MM.1S (cell line): Measurements from ENCODE around the gene KCND2.

Source experiments
- DNase-seq: peaks from one replicate; pipeline ENCODE4 v3.0.0-alpha.2; 2015
- H2AFZ ChIP-seq: fragments of 300-600 bp; sonication (generic); 2 replicates; pipeline ENCODE4 v1.6.0; 2016; ENCODE audit warnings: antibody characterized with exemption, low read length
- H3F3A ChIP-seq: fragments of 300-600 bp; sonication (generic); 2 replicates; pipeline ENCODE4 v1.6.1; 2016; ENCODE audit warnings: mild to moderate bottlenecking, antibody characterized with exemption, low read length, moderate library complexity, mixed read lengths; ENCODE audit not compliant: insufficient read depth
- H3K27ac ChIP-seq: fragments of 300-600 bp; sonication (generic); 2 replicates; pipeline ENCODE4 v1.5.1; 2016; ENCODE audit warnings: mild to moderate bottlenecking, low read length
- H3K27me3 ChIP-seq: fragments of 300-600 bp; sonication (generic); replicated peaks from 2 replicates; pipeline ENCODE4 v1.6.0; 2016; ENCODE audit warnings: low read length; ENCODE audit not compliant: insufficient read depth
- H3K36me3 ChIP-seq: fragments of 300-600 bp; sonication (generic); replicated peaks from 2 replicates; pipeline ENCODE4 v1.6.1; 2016; ENCODE audit warnings: mild to moderate bottlenecking, low read length, mixed read lengths; ENCODE audit not compliant: insufficient read depth
- H3K4me1 ChIP-seq: fragments of 300-600 bp; sonication (generic); 2 replicates; pipeline ENCODE4 v1.6.1; 2016; ENCODE audit warnings: low read length, mixed read lengths
- H3K4me2 ChIP-seq: fragments of 300-600 bp; sonication (generic); 2 replicates; pipeline ENCODE4 v1.6.0; 2016; ENCODE audit warnings: low read depth, low read length
- H3K4me3 ChIP-seq: fragments of 300-600 bp; sonication (generic); 2 replicates; pipeline ENCODE4 v1.5.1; 2016; ENCODE audit warnings: low read length, mixed read lengths
- H3K79me2 ChIP-seq: fragments of 300-600 bp; sonication (generic); 2 replicates; pipeline ENCODE4 v1.6.1; 2016; ENCODE audit warnings: mixed run types, low read length, mixed read lengths
- H3K9ac ChIP-seq: fragments of 300-600 bp; sonication (generic); 2 replicates; pipeline ENCODE4 v1.6.1; 2016; ENCODE audit warnings: low read length, mixed read lengths
- H3K9me2 ChIP-seq: fragments of 300-600 bp; sonication (generic); replicated peaks from 2 replicates; pipeline ENCODE4 v1.6.1; 2016; ENCODE audit warnings: mild to moderate bottlenecking, low read length, mixed read lengths; ENCODE audit not compliant: insufficient read depth
- H3K9me3 ChIP-seq: fragments of 300-600 bp; sonication (generic); replicated peaks from 2 replicates; pipeline ENCODE4 v1.6.1; 2016; ENCODE audit warnings: mild to moderate bottlenecking, low read length, mixed read lengths; ENCODE audit not compliant: insufficient read depth
- H4K20me1 ChIP-seq: fragments of 300-600 bp; sonication (generic); 2 replicates; pipeline ENCODE4 v1.6.1; 2016; ENCODE audit warnings: mild to moderate bottlenecking, low read length, moderate library complexity, mixed read lengths; ENCODE audit not compliant: insufficient read depth
- CTCF ChIP-seq: fragments of 300-600 bp; sonication (generic); IDR thresholded peaks from 2 replicates; pipeline ENCODE4 v1.5.1; 2016; ENCODE audit warnings: antibody characterized with exemption, low read length, mixed read lengths
- EZH2 ChIP-seq: fragments of 300-600 bp; sonication (generic); optimal IDR thresholded peaks from 2 replicates; pipeline ENCODE3; 2017; ENCODE audit warnings: low read depth, mild to moderate bottlenecking, antibody characterized with exemption, low read length, mixed read lengths
- EZH2phosphoT487 ChIP-seq: fragments of 300-600 bp; sonication (generic); IDR thresholded peaks from 2 replicates; pipeline ENCODE4 v1.6.1; 2018; ENCODE audit warnings: antibody characterized with exemption, low read length

Gene KCND2

GRCh38 chr7:120274899-120275298, 1.9 kb downstream of the KCND2 start:
- peaks cover 6% of the 10 kb centered on the region; the same call in 1 of the 2 replicates for H3K4me1 ChIP-seq

GRCh38 chr7:120276720-120277119, 3.7 kb downstream of the KCND2 start:
- no peaks in the 10 kb centered on the region for H3K79me2 ChIP-seq
- H3K4me3 ChIP-seq: no peak overlapping the region
- peaks cover 6% of the 10 kb centered on the region; the same call in 1 of the 2 replicates for H3K4me1 ChIP-seq
- no peak overlapping the region for H2AFZ ChIP-seq
- H4K20me1 ChIP-seq: no peaks in the 10 kb centered on the region
- H3K27ac ChIP-seq: no peak overlapping the region
- H3K27me3 ChIP-seq: no peaks in the 10 kb centered on the region
- H3F3A ChIP-seq: 0 out of 2 replicates have a peak, but pooled peaks cover 5% of the 10 kb centered on the region
- H3K36me3 ChIP-seq: no peaks in the 10 kb centered on the region
- no peak overlapping the region for H3K4me2 ChIP-seq
- H3K9me2 ChIP-seq: no peaks in the 10 kb centered on the region
- no peak overlapping the region for H3K9ac ChIP-seq
- no peaks in the 10 kb centered on the region for H3K9me3 ChIP-seq
- no peak for DNase-seq
- no peak for TF ChIP-seq CTCF
- TF ChIP-seq EZH2phosphoT487: no peak
- TF ChIP-seq EZH2: no peak

More at GRCh38 chr7:120274899-120275298, 1.9 kb downstream of the KCND2 start:
- Histone ChIP-seq H3K4me3 (no peak overlapping the region), H3K27ac (no peak overlapping the region), H3K9me3 (no peaks in the 10 kb centered on the region), H3K27me3 (no peaks in the 10 kb centered on the region), H3F3A (0 out of 2 replicates have a peak, but pooled peaks cover 5% of the 10 kb centered on the region), H3K4me2 (no peak overlapping the region), H3K9ac (no peak overlapping the region), H3K79me2 (no peaks in the 10 kb centered on the region), H2AFZ (no peak overlapping the region), H3K36me3 (no peaks in the 10 kb centered on the region), H4K20me1 (no peaks in the 10 kb centered on the region), H3K9me2 (no peaks in the 10 kb centered on the region)
- TF ChIP-seq CTCF (no peak), EZH2 (no peak), EZH2phosphoT487 (no peak)
- no peak for DNase-seq

- no peaks in the 10 kb centered on the region for H3K9me3 ChIP-seq
- no peaks in the 10 kb centered on the region for H3K27me3 ChIP-seq
- no peak overlapping the region for H3K9ac ChIP-seq
- no peaks in the 10 kb centered on the region for H3K79me2 ChIP-seq
- no peak overlapping the region for H3K4me2 ChIP-seq
- H4K20me1 ChIP-seq: no peaks in the 10 kb centered on the region
- TF ChIP-seq CTCF (no peak), EZH2phosphoT487 (no peak), EZH2 (no peak)
- H3K4me1 ChIP-seq: peaks cover 5% of the 10 kb centered on the region; the same call in 1 of the 2 replicates
- DNase-seq: no peak
- 0 out of 2 replicates have a peak, but pooled peaks cover under 1% of the 10 kb centered on the region for H3F3A ChIP-seq
- no peak overlapping the region for H2AFZ ChIP-seq
- no peaks in the 10 kb centered on the region for H3K36me3 ChIP-seq
- no peaks in the 10 kb centered on the region for H3K9me2 ChIP-seq
- no peak overlapping the region for H3K4me3 ChIP-seq
- H3K27ac ChIP-seq: no peak overlapping the region
Measured at GRCh38 chr7:120278773-120279172, 5.8 kb downstream of the KCND2 start.
